ENCODE data around the gene ACTR3C. TPM values are rescaled to one million over a fixed set of nuclear protein-coding genes. Genes with fewer than 3 reads are reported as not detected.
"Not testable (repeated sequence)": the region's sequence is repeated elsewhere in the genome, so short reads cannot be mapped to it uniquely, and the experiment has no call there.

Gene ACTR3C
- total and polyA plus RNA-seq, 3 donors from 2014 or later = 6.1 to 13.0 (median 12.2) TPM

- Histone ChIP-seq H3K9me3 (no peaks in the 10 kb centered on the region), H3K4me3 (no peak overlapping the region), H3K4me1 (no peaks in the 10 kb centered on the region), H3K27me3 (no peaks in the 10 kb centered on the region), H3K27ac (no peak overlapping the region), H3K36me3 (ENCODE audit: low read depth, missing control alignments) (no peaks in the 10 kb centered on the region)
- no peak for TF ChIP-seq POLR2A (IDR thresholded peaks at IDR 0.05)
- TF ChIP-seq, protein P1, sequence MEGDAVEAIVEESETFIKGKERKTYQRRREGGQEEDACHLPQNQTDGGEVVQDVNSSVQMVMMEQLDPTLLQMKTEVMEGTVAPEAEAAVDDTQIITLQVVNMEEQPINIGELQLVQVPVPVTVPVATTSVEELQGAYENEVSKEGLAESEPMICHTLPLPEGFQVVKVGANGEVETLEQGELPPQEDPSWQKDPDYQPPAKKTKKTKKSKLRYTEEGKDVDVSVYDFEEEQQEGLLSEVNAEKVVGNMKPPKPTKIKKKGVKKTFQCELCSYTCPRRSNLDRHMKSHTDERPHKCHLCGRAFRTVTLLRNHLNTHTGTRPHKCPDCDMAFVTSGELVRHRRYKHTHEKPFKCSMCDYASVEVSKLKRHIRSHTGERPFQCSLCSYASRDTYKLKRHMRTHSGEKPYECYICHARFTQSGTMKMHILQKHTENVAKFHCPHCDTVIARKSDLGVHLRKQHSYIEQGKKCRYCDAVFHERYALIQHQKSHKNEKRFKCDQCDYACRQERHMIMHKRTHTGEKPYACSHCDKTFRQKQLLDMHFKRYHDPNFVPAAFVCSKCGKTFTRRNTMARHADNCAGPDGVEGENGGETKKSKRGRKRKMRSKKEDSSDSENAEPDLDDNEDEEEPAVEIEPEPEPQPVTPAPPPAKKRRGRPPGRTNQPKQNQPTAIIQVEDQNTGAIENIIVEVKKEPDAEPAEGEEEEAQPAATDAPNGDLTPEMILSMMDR (IDR thresholded peaks at IDR 0.05) = no peak
- intact Hi-C loops (cut with DNase I; ENCODE audit: low total_unique reads) = no loop called here
- WGBS, 2 donors = 88 to 92% methylated on average over 9 of the region's 9 CpGs
- DNase-seq = no peak
Measured at GRCh38 chr7:150307904-150308303, 15.4 kb downstream of the ACTR3C start.

DNA sequence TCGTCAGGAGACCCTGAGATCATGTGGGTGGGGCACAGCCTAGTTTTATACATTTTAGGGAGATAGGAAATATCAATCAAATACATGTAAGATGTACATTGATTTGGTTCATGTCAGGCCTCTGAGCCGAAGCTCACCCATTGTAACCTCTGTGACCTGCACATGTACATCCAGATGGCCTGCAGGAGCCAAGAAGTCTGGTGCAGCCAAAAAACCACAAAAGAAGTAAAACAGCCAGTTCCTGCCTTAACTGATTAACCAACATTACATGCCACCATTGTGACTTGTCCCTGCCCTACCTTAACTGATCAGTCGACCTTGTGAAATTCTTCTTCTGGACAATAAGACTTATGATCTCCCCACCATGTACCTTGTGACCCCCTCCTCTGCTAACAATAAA, 16.2 kb downstream of the ACTR3C start:
- TF ChIP-seq, protein P1 (IDR thresholded peaks at IDR 0.05) = no peak
- no peak for TF ChIP-seq POLR2A (IDR thresholded peaks at IDR 0.05)
- intact Hi-C loops (cut with DNase I; ENCODE audit: low total_unique reads) = no loop called here
- no peaks in the 10 kb centered on the region for H3K9me3 ChIP-seq
- H3K4me1 ChIP-seq = no peaks in the 10 kb centered on the region
- no peak overlapping the region for H3K27ac ChIP-seq
- H3K36me3 ChIP-seq (ENCODE audit: low read depth, missing control alignments) = no peaks in the 10 kb centered on the region
- 80 to 88% methylated on average over 3 of the region's 3 CpGs for WGBS, 2 donors
- no peak overlapping the region for H3K4me3 ChIP-seq
- H3K27me3 ChIP-seq = no peaks in the 10 kb centered on the region
- DNase-seq = no peak

DNA sequence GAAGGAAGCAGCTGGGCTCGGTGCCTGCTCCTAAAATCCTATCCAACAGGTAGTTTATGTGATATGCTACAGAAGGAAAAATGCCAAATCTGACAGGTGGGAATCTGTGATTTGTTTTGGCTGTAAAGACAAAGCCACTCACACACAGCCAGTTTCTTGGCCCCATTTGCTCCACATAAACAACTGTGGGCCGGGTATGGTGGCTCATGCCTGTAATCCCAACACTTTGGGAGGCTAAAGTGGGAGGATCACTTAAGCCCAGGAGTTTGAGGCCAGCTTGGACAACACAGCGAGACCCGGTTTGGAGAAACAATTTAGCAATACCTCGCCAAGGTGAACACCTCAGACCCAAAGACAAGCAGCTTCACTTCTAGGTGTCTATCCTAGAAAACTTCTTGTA, 17.0 kb downstream of the ACTR3C start:
- H3K36me3 ChIP-seq (ENCODE audit: low read depth, missing control alignments); H3K27ac ChIP-seq; H3K27me3 ChIP-seq; intact Hi-C loops (cut with DNase I; ENCODE audit: low total_unique reads); H3K4me3 ChIP-seq; DNase-seq; H3K9me3 ChIP-seq; H3K4me1 ChIP-seq: not testable (repeated sequence)
- 83 to 89% methylated on average over 5 of the region's 5 CpGs for WGBS, 2 donors

DNA sequence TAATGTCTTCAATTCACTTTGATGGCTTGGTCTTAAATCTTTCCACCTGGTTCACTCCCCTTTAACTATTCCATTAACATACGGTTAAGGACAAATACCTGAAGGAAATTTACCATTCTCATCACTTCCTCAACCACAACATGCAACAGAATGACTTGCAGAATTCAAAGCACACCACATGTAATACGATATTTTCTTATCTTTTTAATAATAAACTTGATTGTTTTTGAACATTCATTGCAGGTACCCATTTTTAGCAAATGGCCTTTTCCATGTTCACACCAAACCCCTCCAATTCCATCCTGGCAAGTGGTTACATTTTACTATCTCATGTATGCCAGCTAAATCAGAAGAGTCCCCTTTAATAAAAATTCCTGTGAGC, 17.5 kb downstream of the ACTR3C start:
- H3K9me3 ChIP-seq; H3K27me3 ChIP-seq; H3K36me3 ChIP-seq (ENCODE audit: low read depth, missing control alignments); intact Hi-C loops (cut with DNase I; ENCODE audit: low total_unique reads); DNase-seq; H3K27ac ChIP-seq; H3K4me1 ChIP-seq; H3K4me3 ChIP-seq: not testable (repeated sequence)
- 69 to 78% methylated on average over 2 of the region's 2 CpGs for WGBS, 2 donors

GRCh38 chr7:150305259-150305902, 18.0 kb downstream of the ACTR3C start:
- H3K27ac ChIP-seq; H3K4me3 ChIP-seq; DNase-seq; H3K9me3 ChIP-seq; H3K4me1 ChIP-seq; H3K27me3 ChIP-seq; intact Hi-C loops (cut with DNase I; ENCODE audit: low total_unique reads); H3K36me3 ChIP-seq (ENCODE audit: low read depth, missing control alignments): not testable (repeated sequence)
- WGBS, 2 donors = 87 to 90% methylated on average over 11 of the region's 11 CpGs

- H3K36me3 ChIP-seq (ENCODE audit: low read depth, missing control alignments); H3K27me3 ChIP-seq; intact Hi-C loops (cut with DNase I; ENCODE audit: low total_unique reads); H3K4me1 ChIP-seq; H3K27ac ChIP-seq; DNase-seq; H3K4me3 ChIP-seq; H3K9me3 ChIP-seq: not testable (repeated sequence)
- 80 to 82% methylated on average over 3 to 6 of the region's 8 CpGs for WGBS, 2 donors
Measured at GRCh38 chr7:150304499-150305258, 18.7 kb downstream of the ACTR3C start.

- H3K9me3 ChIP-seq; H3K4me3 ChIP-seq; H3K27ac ChIP-seq; intact Hi-C loops (cut with DNase I; ENCODE audit: low total_unique reads); H3K36me3 ChIP-seq (ENCODE audit: low read depth, missing control alignments); H3K4me1 ChIP-seq; DNase-seq; H3K27me3 ChIP-seq: not testable (repeated sequence)
- 64 to 83% methylated on average over 1 of the region's 1 CpG for WGBS, 2 donors
Measured at GRCh38 chr7:150302908-150303310, 20.4 kb downstream of the ACTR3C start.

- intact Hi-C loops (cut with DNase I; ENCODE audit: low total_unique reads); H3K9me3 ChIP-seq; H3K36me3 ChIP-seq (ENCODE audit: low read depth, missing control alignments); H3K27ac ChIP-seq; DNase-seq; H3K27me3 ChIP-seq; H3K4me1 ChIP-seq; H3K4me3 ChIP-seq: not testable (repeated sequence)
Measured at GRCh38 chr7:150297978-150298377, 25.4 kb downstream of the ACTR3C start.

DNA sequence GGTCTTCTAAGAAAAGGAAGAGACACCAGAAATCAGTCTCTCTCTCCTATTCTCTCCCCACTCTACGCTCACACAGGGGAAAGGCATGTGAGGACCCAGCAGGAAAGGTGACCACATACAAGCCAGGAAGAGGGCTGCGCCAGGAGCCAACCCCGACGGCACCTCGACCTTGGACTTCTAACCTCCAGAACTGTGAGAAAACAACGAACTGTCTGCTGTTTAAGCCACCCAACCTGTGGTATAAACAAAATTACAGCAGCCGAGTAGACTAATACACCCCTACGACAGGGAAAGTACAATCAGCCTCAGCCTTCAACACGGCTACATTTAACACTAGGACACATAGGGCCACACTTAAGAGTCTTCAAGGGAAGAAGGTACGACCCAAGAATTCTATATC, 26.5 kb downstream of the ACTR3C start:
- H3K27me3 ChIP-seq; H3K9me3 ChIP-seq; H3K4me1 ChIP-seq; DNase-seq; H3K4me3 ChIP-seq; intact Hi-C loops (cut with DNase I; ENCODE audit: low total_unique reads); H3K27ac ChIP-seq; H3K36me3 ChIP-seq (ENCODE audit: low read depth, missing control alignments): not testable (repeated sequence)
- 75 to 76% methylated on average over 8 to 9 of the region's 10 CpGs for WGBS, 2 donors

DNA sequence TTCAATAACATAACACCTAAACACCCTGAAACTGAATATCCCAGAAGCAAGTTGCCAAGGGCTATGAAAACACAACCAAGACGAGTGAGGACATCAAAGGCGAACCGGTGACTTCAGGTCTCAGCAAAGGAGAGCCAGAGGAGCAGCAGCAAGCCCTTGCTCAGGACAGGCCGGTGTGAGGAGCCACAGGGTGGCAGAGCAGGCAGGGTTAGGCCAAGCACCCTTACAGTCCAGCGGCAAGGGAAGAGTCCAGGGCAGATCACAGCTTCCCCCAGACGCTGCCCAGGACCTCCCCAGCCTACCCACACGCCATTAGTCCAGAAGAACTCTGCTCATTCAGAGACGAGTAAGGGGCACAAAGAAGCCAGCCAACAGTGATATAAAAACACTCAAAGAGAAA, 27.7 kb downstream of the ACTR3C start:
- H3K4me1 ChIP-seq; H3K27ac ChIP-seq; H3K9me3 ChIP-seq; H3K27me3 ChIP-seq; intact Hi-C loops (cut with DNase I; ENCODE audit: low total_unique reads); DNase-seq; H3K4me3 ChIP-seq; H3K36me3 ChIP-seq (ENCODE audit: low read depth, missing control alignments): not testable (repeated sequence)
- 64% methylated on average over 3 of the region's 8 CpGs; no CpG with 5 or more reads in 1 of the 2 donors for WGBS, 2 donors

Measured in testis (tissue), 3 donors.